CMK (cell line): ENCODE results near the gene TOR1AIP2.
A peak's percentile ranks its signal among the peaks of the same experiment; 100 is the strongest.

Experiments used
- DNase-seq: peaks from one replicate; pipeline ENCODE4 v3.0.0-alpha.2; 2010; ENCODE audit warnings: low read depth

Gene TOR1AIP2

GRCh38 chr1:179877586-179878265, at the start of gene TOR1AIP2:
TOR1AIP2 (minus strand) TSS chr1:179877803; CDS start chr1:179852665, 25,138 bp downstream.
- DNase-seq = peak; percentile 64

- no peak for DNase-seq
Observed at GRCh38 chr1:179926850-179927205, 49.2 kb upstream of the TOR1AIP2 start.

- no peak for DNase-seq
Observed at GRCh38 chr1:179925922-179926849, 48.6 kb upstream of the TOR1AIP2 start.

DNA sequence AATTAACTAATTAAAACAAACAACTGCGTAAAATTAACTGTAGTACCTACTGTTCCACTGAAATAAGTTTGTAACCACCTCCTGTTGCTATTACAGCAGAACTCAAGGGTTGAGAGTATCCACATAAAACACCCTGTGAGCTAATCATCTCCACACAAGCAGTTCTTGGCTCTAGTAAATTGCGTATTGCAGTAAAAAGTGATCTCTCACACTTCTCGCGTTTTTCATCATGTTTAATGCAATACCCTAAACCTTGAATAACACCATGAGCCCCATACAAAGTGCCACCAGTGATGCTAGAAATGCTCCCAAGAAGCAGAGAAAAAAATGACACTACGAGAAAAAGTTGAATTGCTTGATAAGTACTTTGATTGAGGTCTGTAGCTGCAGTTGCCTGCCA, 47.7 kb upstream of the TOR1AIP2 start:
- no peak for DNase-seq

DNA sequence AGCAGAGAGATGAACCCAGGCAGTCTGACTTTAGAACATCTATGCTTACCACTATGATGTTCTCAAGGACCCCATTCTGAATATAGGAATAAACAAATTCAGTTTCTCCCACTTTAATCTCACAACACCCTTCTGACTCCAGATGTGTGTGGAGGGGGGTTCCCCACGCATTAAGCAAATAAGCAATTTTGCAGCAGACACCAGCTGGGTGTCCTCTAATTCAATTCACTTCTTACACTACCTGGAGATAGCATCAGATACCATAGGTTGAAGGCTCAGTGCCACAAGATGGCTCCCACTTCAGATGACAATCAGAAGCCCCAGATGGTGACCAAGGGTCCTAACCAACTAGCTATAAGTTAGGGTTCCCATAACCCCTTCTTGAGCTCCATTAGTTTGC, 46.7 kb upstream of the TOR1AIP2 start:
- no peak for DNase-seq

DNA sequence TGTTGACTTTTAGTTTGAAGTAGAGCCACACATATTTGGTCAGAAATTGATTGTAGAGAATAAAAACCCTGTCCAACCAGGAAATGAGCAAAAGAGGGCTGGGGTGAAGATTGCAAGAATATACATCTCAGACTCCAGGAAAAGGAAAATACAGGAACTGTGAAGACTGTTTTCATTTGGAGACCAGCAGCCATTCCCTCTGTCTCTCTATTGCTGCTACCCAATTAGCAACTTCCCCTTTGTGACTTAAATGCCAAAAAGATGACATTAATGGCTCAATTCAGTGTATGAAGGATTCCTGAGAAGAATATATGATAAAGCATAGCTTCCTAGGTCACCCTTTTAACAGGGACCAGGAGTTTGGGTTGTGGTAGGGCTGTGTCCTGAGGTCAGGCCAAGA, 45.4 kb upstream of the TOR1AIP2 start:
- DNase-seq = no peak

DNA sequence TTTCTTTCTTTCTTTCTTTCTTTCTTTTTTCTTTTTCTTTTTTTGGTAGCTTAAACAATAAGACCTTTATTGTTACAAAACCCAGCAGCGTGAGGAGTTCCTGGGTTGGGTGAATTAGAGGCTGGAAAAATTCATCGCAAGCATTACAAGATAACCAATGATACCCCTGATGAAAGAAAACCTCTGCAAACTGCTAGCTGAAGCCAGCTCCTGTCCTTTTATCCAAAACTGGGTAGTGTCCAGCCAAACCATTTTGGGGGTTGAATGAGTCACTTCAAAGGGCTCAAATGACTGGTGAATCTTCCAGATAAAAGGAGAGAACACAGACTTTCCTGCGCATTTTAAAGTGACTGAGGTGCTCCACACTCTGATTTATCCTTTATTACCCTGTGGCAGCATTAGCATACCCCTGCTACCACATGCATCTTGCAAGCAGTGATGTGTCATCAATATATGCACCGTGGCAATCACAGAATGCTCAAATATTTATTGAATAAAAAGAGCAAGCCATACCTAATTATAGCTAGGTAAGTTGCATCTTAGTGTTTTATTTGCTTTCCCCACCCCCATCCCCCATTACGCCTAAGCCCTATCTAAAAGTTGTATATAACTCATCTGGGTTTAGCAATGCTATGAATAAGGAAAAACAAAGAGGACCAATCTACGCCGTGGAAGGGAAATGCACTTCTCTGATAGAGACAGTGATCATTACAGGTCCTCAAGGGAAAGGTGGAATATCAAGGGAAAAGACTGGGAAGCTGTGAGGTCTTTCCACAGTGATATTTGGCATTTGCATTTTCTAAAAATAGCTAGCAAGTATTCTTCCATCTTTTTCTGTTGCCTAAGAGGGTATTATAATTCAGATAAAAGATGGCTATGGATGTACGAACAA, 44.6 kb upstream of the TOR1AIP2 start:
- DNase-seq = no peak

- DNase-seq = no peak
Observed at GRCh38 chr1:179921472-179921871, 43.9 kb upstream of the TOR1AIP2 start.

DNA sequence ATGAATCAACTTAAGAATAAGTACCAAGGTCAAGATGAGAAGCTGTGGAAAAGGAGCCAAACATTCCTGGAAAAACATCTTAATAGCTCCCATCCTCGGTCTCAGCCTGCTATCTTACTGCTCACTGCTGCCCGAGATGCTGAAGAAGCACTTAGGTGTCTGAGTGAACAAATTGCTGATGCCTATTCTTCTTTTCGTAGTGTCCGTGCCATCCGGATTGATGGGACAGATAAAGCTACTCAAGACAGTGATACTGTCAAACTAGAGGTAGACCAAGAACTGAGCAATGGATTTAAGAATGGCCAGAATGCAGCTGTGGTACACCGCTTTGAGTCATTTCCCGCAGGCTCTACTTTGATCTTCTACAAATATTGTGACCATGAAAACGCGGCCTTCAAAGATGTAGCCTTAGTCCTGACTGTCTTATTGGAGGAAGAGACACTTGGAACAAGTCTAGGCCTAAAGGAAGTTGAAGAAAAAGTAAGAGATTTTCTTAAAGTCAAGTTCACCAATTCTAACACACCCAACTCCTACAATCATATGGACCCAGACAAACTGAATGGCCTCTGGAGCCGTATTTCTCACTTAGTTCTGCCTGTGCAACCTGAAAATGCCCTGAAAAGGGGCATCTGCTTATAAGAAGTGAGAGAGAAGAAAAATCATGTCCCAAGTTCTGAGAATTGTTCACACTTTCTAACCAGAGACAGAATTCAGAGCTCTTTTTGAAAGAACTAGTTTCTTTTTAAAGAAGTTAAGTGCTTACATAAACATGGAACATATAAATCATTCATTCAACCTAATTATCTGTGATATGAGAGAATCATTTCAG, 40.2 kb upstream of the TOR1AIP2 start:
- no peak for DNase-seq

DNA sequence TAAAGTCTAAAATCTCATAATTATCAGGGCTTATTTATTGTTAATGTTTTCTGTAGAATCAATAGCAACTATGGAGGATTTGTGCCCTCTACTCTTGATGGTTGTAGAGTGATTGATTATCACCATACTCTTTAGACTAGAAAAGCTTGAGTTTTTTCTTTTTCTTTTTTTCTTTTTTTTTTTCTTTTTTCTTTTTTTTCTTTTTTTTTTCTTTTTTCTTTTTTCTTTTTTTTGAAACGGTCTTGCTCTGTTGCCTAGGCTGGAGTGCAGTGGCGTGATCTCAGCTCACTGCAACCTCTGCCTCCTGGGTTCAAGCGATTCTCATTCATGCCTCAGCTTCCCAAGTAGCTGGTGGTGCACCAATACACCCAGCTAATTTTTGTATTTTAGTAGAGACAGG, 34.2 kb upstream of the TOR1AIP2 start:
- no peak for DNase-seq

- DNase-seq = no peak
Observed at GRCh38 chr1:179910934-179911333, 33.3 kb upstream of the TOR1AIP2 start.

GRCh38 chr1:179889589-179889988, 12.0 kb upstream of the TOR1AIP2 start:
- DNase-seq = no peak

GRCh38 chr1:179888071-179888470, 10.5 kb upstream of the TOR1AIP2 start:
- DNase-seq = no peak

GRCh38 chr1:179883745-179884138, 6.1 kb upstream of the TOR1AIP2 start:
- no peak for DNase-seq

DNA sequence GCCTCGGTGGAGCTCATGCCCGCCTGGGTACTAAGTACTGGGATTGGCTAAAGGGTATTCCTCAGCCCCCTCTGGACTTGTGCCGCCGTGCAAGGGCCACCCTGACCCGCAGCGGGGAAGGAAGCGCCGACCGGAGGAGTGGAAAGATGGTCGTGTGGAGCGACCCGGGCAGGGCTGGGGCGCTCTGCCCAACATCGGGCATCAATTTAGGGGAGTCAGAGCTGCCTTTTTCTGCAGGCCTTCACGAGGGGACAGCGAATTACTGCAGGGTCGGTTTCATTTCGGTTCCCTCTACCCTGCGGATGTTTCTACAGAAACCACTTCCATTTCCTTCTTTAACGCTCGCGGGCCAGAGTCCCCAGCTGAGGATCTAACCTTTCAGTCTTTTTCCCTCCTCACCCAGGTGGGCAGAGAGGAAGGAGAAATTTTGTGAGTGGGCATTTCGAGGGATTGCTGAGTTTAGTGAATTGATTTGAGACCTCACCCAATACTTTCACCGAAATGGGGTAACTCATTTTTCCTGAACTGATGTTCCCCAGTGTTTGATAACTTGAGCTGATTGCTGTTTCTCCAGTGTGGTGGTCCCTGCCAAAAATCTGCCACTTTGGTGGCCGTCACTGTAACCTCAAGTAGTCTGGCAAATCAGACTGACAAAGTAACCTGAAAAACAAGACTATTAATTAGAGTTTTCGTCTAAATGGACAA, 5.6 kb upstream of the TOR1AIP2 start:
- no peak for DNase-seq

GRCh38 chr1:179882253-179883039, 4.8 kb upstream of the TOR1AIP2 start, which contains the start of gene TOR1AIP1:
TOR1AIP1 (plus strand) TSS chr1:179882285; CDS start chr1:179882503, 218 bp downstream.
- peak; percentile 94 for DNase-seq

GRCh38 chr1:179881642-179882252, 4.1 kb upstream of the TOR1AIP2 start:
- no peak for DNase-seq

GRCh38 chr1:179879797-179880196, 2.2 kb upstream of the TOR1AIP2 start:
- no peak for DNase-seq

DNA sequence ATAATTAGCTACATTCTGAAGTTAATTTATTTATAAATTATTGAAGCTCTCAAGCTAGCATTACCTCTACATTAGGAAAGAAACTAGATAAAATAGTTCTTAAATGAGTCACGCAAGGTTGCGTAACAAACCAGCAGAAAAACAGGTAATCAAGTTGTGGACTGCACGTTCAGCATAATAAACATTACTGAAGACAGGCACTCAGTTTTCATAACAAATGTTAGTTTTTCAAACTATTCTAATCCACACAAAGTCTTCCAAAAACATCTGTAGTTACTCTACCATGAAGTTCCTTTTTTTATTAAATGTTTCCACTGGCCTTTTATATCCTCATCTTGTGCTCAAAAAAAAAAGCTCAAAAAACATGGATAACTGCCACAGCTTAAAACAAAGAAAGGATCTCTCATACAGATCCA, 1.3 kb downstream of the TOR1AIP2 start:
- no peak for DNase-seq
